A549 (cell line): Measurements from ENCODE around the gene NLRP10. TPM values are rescaled to one million over a fixed set of nuclear protein-coding genes. Genes with fewer than 3 reads are reported as not detected.

ENCODE experiments used
- ATAC-seq, 2 experiments: fragments of 200-7000 bp in 1 of 2; fragments of >200 bp in 1 of 2; cut with Nextera tagmentation in 1 of 2; cut with Tn5 transposase in 1 of 2; 3 replicates each; pipeline versions ENCODE4 v1.8.0 to v1.9.1; 2018 to 2020; ENCODE audit warnings: mild to moderate bottlenecking in 1 of 2, moderate library complexity in 1 of 2
- CTCF ChIA-PET: fragments of 300-600 bp; sonication (Branson Sonifier 250); formaldehyde crosslinking; extraction: SDS; loops from one replicate; lab custom pipeline; 2021; ENCODE audit warnings: antibody characterized with exemption, inconsistent platforms; lab: Yijun Ruan, JAX
- POLR2A ChIA-PET: fragments of 350-600 bp; formaldehyde crosslinking; extraction: SDS; loops from one replicate; lab custom pipeline; 2021; ENCODE audit warnings: antibody characterized with exemption, inconsistent platforms; lab: Yijun Ruan, JAX
- DNase-seq, 2 experiments: peaks; one replicate each; pipeline versions ENCODE4 v3.0.0 to v3.0.0-alpha.2; 2011 to 2016; ENCODE audit warnings: low read depth in 1 of 2, low spot score in 1 of 2
- FAIRE-seq: peaks from 2 replicates; lab custom pipeline; 2011; peaks lifted over from hg19 to GRCh38; lab: Jason Lieb, UNC
- H3K27ac ChIP-seq, 2 experiments: fragments of >200 bp; sonication (Bioruptor Twin); formaldehyde crosslinking; 3 replicates each; pipeline ENCODE4 v1.5.1; 2016 to 2017
- H3K4me1 ChIP-seq: fragments of >200 bp; sonication (Bioruptor Twin); formaldehyde crosslinking; 3 replicates; pipeline ENCODE4 v1.6.1; 2016
- H3K4me2 ChIP-seq: fragments of >200 bp; sonication (Bioruptor Twin); formaldehyde crosslinking; 3 replicates; pipeline ENCODE4 v1.6.1; 2016
- H3K4me3 ChIP-seq: fragments of >200 bp; sonication (Bioruptor Twin); formaldehyde crosslinking; 3 replicates; pipeline ENCODE4 v1.5.1; 2016
- H3K9me3 ChIP-seq: fragments of >200 bp; sonication (Bioruptor Twin); formaldehyde crosslinking; 3 replicates; pipeline ENCODE4 v1.6.1; 2016
- BHLHE40 ChIP-seq: IDR thresholded peaks from 2 replicates; pipeline ENCODE4 v1.6.1; 2012; ENCODE audit warnings: low read depth, low read length, inconsistent platforms
- CBX2 ChIP-seq: fragments of 200-600 bp; sonication (generic); IDR thresholded peaks from 2 replicates; pipeline ENCODE4 v1.6.1; 2016; ENCODE audit warnings: low read depth, mild to moderate bottlenecking, borderline replicate concordance
- CEBPB ChIP-seq, 2 experiments: fragments of >200 bp in 1 of 2; sonication (Bioruptor Twin) in 1 of 2; formaldehyde crosslinking in 1 of 2; IDR thresholded peaks; 2 replicates each; pipeline ENCODE4 v1.6.1; 2012 to 2016
- EHMT2 ChIP-seq: fragments of 200-600 bp; sonication (generic); IDR thresholded peaks from 2 replicates; pipeline ENCODE4 v1.6.1; 2016; ENCODE audit warnings: antibody characterized with exemption, low read depth, mild to moderate bottlenecking, moderate library complexity
- GATA3 ChIP-seq: IDR thresholded peaks from 2 replicates; pipeline ENCODE4 v1.6.1; 2012; ENCODE audit warnings: borderline replicate concordance
- HDAC2 ChIP-seq: fragments of 200-600 bp; sonication (generic); IDR thresholded peaks from 2 replicates; pipeline ENCODE4 v1.6.1; 2016
- HOXB5 ChIP-seq: fragments of 250-450 bp; sonication (Bioruptor Pico); IDR thresholded peaks from 2 replicates; pipeline ENCODE4 v1.5.0; 2020; ENCODE audit warnings: mild to moderate bottlenecking, moderate library complexity
- JUNB ChIP-seq: fragments of >200 bp; sonication (Bioruptor Twin); formaldehyde crosslinking; IDR thresholded peaks from 2 replicates; pipeline ENCODE4 v1.6.1; 2016
- KDM1A ChIP-seq: fragments of 200-600 bp; sonication (generic); IDR thresholded peaks from 2 replicates; pipeline ENCODE4 v1.6.1; 2016; ENCODE audit warnings: low read depth, mild to moderate bottlenecking
- POLR2A ChIP-seq: IDR thresholded peaks from 2 replicates; pipeline ENCODE4 v1.6.1; 2012; ENCODE audit warnings: mild to moderate bottlenecking, low read length
- RARB ChIP-seq: fragments of 250-450 bp; sonication (Bioruptor Pico); IDR thresholded peaks from 2 replicates; pipeline ENCODE4 v1.8.0; 2021; ENCODE audit warnings: mild to moderate bottlenecking, moderate library complexity
- RNF2 ChIP-seq: fragments of 200-600 bp; sonication (generic); IDR thresholded peaks from 2 replicates; pipeline ENCODE4 v1.6.1; 2016; ENCODE audit warnings: low read depth, mild to moderate bottlenecking, antibody characterized with exemption, moderate library complexity, borderline replicate concordance
- SREBF2 ChIP-seq: fragments of 450-650 bp; IDR thresholded peaks from 2 replicates; pipeline ENCODE4 v1.6.1; 2014; ENCODE audit warnings: mild to moderate bottlenecking, moderate library complexity
- WGBS: methylation state at CpG from one replicate; pipeline ENCODE4 v1.1.6; 2017; ENCODE audit errors: missing lambda C conversion rate; 5-methylcytosine and 5-hydroxymethylcytosine counted together
- polyA plus RNA-seq, 4 experiments: library from polyadenylated mRNA; depleted of rRNA in 3 of 4; stranded (reverse); fragments of >200 nt; fragmentation: RNase III in 1 of 4; extraction: RNeasy Plus Mini Kit Qiagen cat#74134 plus additional on column Dnase treatment in 1 of 4; gene quantifications; 2 replicates in 3 of 4; 3 replicates in 1 of 4; pipeline ENCODE4 v1.2.3, GENCODE V29; 2011 to 2017
- TF ChIP-seq, protein P1 (sequence below): fragments of >200 bp; sonication (Bioruptor Twin); formaldehyde crosslinking; IDR thresholded peaks from 3 replicates; pipeline ENCODE4 v1.5.1; 2016
- TF ChIP-seq, protein P2 (sequence below): fragments of 250-450 bp; sonication (Bioruptor Pico); IDR thresholded peaks from 2 replicates; pipeline ENCODE4 v1.5.0; 2021; ENCODE audit warnings: mild to moderate bottlenecking, moderate library complexity, borderline replicate concordance
- TF ChIP-seq, protein P3 (sequence below): fragments of 150-350 bp; IDR thresholded peaks from 2 replicates; pipeline ENCODE4 v1.6.1; 2014; ENCODE audit warnings: low read depth, mild to moderate bottlenecking, low read length
- TF ChIP-seq, protein P4 (sequence below): fragments of 200-600 bp; sonication (generic); IDR thresholded peaks from 2 replicates; pipeline ENCODE4 v1.6.1; 2016; ENCODE audit warnings: antibody characterized with exemption, mild to moderate bottlenecking, moderate library complexity
- TF ChIP-seq, protein P5 (sequence below): IDR thresholded peaks from 2 replicates; pipeline ENCODE4 v1.6.1; 2012

NLRP10 gene
- polyA plus RNA-seq, 2 of the 4 experiments (the other 2 are of a cell fraction) = not detected

DNA sequence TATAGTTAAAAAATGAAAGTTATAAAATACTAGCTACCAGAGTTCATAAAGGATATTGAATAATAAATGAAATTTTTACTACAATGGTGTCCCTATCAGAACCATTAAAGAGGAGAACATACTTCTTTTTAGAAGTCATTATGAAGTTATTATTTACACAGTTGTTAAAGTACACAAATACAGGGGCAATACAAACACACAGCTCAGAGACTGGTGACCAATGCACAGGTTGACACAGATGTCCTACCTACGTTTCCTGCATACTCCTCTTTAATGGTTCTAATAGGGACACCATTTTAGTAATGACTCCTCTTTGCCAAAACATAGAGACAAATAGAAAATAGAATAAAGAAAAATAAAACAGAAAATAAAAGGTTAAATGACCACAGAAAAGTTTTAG lies 10.1 kb downstream of the NLRP10 start:
- POLR2A ChIA-PET = no interaction called here
- ATAC-seq (no peak), DNase-seq (no peak), FAIRE-seq (no peak)
- H3K27ac ChIP-seq = no peak overlapping the region
- H3K4me1 ChIP-seq = no peaks in the 10 kb centered on the region
- 11% methylated on average over 1 of the region's 1 CpG for WGBS
- H3K4me2 ChIP-seq = no peak overlapping the region
- H3K4me3 ChIP-seq = no peak overlapping the region
- H3K9me3 ChIP-seq = peaks cover 6% of the 10 kb centered on the region; the same call in 2 of the 3 replicates
- CTCF ChIA-PET = no interaction called here
- TF ChIP-seq EHMT2 = no peak
- no peak for TF ChIP-seq BHLHE40
- TF ChIP-seq HDAC2 = no peak
- no peak for TF ChIP-seq RNF2

DNA sequence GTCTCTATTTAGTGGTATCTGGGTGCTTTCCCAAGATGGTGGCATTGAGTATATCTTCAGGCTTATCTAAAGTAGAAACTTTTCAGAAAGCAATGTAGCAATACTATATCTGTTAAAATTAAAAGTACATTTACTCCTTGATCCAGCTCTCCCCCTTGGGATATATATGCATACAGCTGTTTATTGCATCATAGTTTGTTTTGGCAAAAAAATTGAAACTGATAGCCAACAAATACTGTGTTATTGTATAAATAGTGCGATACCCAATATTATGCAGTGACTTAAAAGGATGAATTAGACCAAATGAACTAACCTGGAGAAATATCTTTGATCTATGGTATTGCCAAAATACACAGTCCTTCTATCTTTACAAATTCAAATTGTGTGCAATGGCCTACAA lies 15.3 kb downstream of the NLRP10 start:
- TF ChIP-seq, protein P1, sequence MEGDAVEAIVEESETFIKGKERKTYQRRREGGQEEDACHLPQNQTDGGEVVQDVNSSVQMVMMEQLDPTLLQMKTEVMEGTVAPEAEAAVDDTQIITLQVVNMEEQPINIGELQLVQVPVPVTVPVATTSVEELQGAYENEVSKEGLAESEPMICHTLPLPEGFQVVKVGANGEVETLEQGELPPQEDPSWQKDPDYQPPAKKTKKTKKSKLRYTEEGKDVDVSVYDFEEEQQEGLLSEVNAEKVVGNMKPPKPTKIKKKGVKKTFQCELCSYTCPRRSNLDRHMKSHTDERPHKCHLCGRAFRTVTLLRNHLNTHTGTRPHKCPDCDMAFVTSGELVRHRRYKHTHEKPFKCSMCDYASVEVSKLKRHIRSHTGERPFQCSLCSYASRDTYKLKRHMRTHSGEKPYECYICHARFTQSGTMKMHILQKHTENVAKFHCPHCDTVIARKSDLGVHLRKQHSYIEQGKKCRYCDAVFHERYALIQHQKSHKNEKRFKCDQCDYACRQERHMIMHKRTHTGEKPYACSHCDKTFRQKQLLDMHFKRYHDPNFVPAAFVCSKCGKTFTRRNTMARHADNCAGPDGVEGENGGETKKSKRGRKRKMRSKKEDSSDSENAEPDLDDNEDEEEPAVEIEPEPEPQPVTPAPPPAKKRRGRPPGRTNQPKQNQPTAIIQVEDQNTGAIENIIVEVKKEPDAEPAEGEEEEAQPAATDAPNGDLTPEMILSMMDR = no peak
- 0 out of 4 replicates have a peak, but pooled peaks of 1 of the 2 experiments have one; percentile 7 for TF ChIP-seq CEBPB (IDR thresholded peaks at IDR 0.05)
- TF ChIP-seq SREBF2 = no peak
- ATAC-seq = no peak
- ChIA-PET CTCF (interaction anchor here (0.8 to 3.2 kb wide), 2 partner anchors 10 to 37 kb away, joined by 3 to 10 read pairs; partner anchors contain the start of gene EIF3F), POLR2A (no interaction called here)
- no peak overlapping the region for H3K27ac ChIP-seq
- FAIRE-seq = no peak
- H3K4me1 ChIP-seq = no peaks in the 10 kb centered on the region
- no peak overlapping the region for H3K4me2 ChIP-seq
- H3K9me3 ChIP-seq = no peaks in the 10 kb centered on the region
- WGBS = 2% methylated on average over 1 of the region's 1 CpG
- no peak for DNase-seq
- H3K4me3 ChIP-seq = no peak overlapping the region

DNA sequence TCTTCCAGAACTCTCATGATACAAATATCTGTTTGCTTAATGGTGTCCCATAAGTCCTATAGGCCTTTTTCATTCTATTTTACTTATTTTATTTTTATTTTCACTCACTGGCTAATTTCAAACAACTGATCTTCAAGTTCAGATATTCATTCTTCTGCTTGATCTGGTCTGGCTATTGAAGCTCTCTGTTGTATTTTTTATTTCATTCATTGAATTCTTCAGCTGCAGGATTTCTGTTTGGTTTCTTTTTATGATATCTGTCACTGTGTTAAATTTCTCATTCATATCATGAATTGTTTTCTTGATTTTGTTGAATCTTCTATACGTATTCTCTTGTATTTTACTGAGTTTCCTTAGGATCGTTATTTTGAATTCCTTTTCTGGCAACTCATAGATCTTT lies 21.1 kb downstream of the NLRP10 start:
- Histone ChIP-seq H3K9me3 (0 out of 3 replicates have a peak, but pooled peaks cover 3% of the 10 kb centered on the region), H3K4me3 (no peak overlapping the region), H3K4me1 (no peaks in the 10 kb centered on the region), H3K27ac (no peak overlapping the region), H3K4me2 (no peak overlapping the region)
- DNase-seq (no peak), ATAC-seq (no peak), FAIRE-seq (no peak)
- ChIA-PET CTCF (interaction anchor here (1.3 kb wide), 1 partner anchor 51 kb away, joined by 3 read pairs; no protein-coding TSS in a partner anchor), POLR2A (no interaction called here)
- WGBS = 3% methylated on average over 2 of the region's 2 CpGs
- TF ChIP-seq, protein P2, sequence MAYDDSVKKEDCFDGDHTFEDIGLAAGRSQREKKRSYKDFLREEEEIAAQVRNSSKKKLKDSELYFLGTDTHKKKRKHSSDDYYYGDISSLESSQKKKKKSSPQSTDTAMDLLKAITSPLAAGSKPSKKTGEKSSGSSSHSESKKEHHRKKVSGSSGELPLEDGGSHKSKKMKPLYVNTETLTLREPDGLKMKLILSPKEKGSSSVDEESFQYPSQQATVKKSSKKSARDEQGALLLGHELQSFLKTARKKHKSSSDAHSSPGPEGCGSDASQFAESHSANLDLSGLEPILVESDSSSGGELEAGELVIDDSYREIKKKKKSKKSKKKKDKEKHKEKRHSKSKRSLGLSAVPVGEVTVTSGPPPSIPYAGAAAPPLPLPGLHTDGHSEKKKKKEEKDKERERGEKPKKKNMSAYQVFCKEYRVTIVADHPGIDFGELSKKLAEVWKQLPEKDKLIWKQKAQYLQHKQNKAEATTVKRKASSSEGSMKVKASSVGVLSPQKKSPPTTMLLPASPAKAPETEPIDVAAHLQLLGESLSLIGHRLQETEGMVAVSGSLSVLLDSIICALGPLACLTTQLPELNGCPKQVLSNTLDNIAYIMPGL (CRISPR knock-in tag) = no peak
- no peak for TF ChIP-seq HDAC2
- TF ChIP-seq, protein P3, sequence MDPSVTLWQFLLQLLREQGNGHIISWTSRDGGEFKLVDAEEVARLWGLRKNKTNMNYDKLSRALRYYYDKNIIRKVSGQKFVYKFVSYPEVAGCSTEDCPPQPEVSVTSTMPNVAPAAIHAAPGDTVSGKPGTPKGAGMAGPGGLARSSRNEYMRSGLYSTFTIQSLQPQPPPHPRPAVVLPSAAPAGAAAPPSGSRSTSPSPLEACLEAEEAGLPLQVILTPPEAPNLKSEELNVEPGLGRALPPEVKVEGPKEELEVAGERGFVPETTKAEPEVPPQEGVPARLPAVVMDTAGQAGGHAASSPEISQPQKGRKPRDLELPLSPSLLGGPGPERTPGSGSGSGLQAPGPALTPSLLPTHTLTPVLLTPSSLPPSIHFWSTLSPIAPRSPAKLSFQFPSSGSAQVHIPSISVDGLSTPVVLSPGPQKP = no peak
- no peak for TF ChIP-seq JUNB
- TF ChIP-seq, protein P1 = no peak
- TF ChIP-seq CBX2 = no peak
- TF ChIP-seq, protein P4, sequence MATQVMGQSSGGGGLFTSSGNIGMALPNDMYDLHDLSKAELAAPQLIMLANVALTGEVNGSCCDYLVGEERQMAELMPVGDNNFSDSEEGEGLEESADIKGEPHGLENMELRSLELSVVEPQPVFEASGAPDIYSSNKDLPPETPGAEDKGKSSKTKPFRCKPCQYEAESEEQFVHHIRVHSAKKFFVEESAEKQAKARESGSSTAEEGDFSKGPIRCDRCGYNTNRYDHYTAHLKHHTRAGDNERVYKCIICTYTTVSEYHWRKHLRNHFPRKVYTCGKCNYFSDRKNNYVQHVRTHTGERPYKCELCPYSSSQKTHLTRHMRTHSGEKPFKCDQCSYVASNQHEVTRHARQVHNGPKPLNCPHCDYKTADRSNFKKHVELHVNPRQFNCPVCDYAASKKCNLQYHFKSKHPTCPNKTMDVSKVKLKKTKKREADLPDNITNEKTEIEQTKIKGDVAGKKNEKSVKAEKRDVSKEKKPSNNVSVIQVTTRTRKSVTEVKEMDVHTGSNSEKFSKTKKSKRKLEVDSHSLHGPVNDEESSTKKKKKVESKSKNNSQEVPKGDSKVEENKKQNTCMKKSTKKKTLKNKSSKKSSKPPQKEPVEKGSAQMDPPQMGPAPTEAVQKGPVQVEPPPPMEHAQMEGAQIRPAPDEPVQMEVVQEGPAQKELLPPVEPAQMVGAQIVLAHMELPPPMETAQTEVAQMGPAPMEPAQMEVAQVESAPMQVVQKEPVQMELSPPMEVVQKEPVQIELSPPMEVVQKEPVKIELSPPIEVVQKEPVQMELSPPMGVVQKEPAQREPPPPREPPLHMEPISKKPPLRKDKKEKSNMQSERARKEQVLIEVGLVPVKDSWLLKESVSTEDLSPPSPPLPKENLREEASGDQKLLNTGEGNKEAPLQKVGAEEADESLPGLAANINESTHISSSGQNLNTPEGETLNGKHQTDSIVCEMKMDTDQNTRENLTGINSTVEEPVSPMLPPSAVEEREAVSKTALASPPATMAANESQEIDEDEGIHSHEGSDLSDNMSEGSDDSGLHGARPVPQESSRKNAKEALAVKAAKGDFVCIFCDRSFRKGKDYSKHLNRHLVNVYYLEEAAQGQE = no peak
- TF ChIP-seq GATA3 = no peak
- TF ChIP-seq HOXB5 (CRISPR knock-in tag) = no peak
- no peak for TF ChIP-seq KDM1A
- TF ChIP-seq, protein P5, sequence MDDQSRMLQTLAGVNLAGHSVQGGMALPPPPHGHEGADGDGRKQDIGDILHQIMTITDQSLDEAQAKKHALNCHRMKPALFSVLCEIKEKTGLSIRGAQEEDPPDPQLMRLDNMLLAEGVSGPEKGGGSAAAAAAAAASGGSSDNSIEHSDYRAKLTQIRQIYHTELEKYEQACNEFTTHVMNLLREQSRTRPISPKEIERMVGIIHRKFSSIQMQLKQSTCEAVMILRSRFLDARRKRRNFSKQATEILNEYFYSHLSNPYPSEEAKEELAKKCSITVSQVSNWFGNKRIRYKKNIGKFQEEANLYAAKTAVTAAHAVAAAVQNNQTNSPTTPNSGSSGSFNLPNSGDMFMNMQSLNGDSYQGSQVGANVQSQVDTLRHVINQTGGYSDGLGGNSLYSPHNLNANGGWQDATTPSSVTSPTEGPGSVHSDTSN = no peak
- TF ChIP-seq RARB = no peak
- no peak for TF ChIP-seq CEBPB (IDR thresholded peaks at IDR 0.05)
- no peak for TF ChIP-seq POLR2A
- no peak for TF ChIP-seq EHMT2
